Trophoblast cell (in vitro differentiated cells and primary cell): ENCODE data around the gene TACSTD2.

Experiments used
- DNase-seq, 2 donors: peaks; one replicate each; pipeline ENCODE4 v3.0.0-alpha.2; 2016
- H2AFZ ChIP-seq: 2 replicates; pipeline ENCODE4 v1.6.1; 2013; ENCODE audit warnings: low read length, moderate library complexity, mild to moderate bottlenecking; ENCODE audit not compliant: insufficient read depth, poor library complexity
- H2AK5ac ChIP-seq: 2 replicates; pipeline ENCODE4 v1.6.1; 2013; ENCODE audit warnings: mild to moderate bottlenecking, low read length
- H2BK120ac ChIP-seq: 2 replicates; pipeline ENCODE4 v1.6.1; 2013; ENCODE audit warnings: low read length, mild to moderate bottlenecking, moderate library complexity; ENCODE audit not compliant: insufficient read depth, poor library complexity
- H2BK12ac ChIP-seq: 2 replicates; pipeline ENCODE4 v1.6.1; 2013; ENCODE audit warnings: mild to moderate bottlenecking, low read length, moderate library complexity
- H2BK5ac ChIP-seq: 2 replicates; pipeline ENCODE4 v1.6.1; 2013; ENCODE audit warnings: low read length, low read depth, moderate library complexity, mild to moderate bottlenecking; ENCODE audit not compliant: poor library complexity
- H3K14ac ChIP-seq: 2 replicates; pipeline ENCODE4 v1.6.1; 2013; ENCODE audit warnings: mild to moderate bottlenecking, low read length
- H3K18ac ChIP-seq: 2 replicates; pipeline ENCODE4 v1.6.1; 2013; ENCODE audit warnings: mild to moderate bottlenecking, low read length
- H3K23ac ChIP-seq: 2 replicates; pipeline ENCODE4 v1.6.1; 2013; ENCODE audit warnings: low read length
- H3K27ac ChIP-seq: 2 replicates; pipeline ENCODE4 v1.5.1; 2013; ENCODE audit warnings: low read depth, mild to moderate bottlenecking, inconsistent platforms, low read length, moderate library complexity
- H3K27me3 ChIP-seq: 2 replicates; pipeline ENCODE4 v1.6.1; 2013; ENCODE audit warnings: inconsistent platforms, mild to moderate bottlenecking, low read length, moderate library complexity; ENCODE audit not compliant: insufficient read depth
- H3K36me3 ChIP-seq, 2 experiments: 1 replicate in 1 of 2; 2 replicates in 1 of 2; pipeline ENCODE4 v1.6.1; 2013; ENCODE audit warnings: low read length in 2 of 2, mild to moderate bottlenecking in 2 of 2, moderate library complexity in 1 of 2; ENCODE audit not compliant: insufficient read depth in 2 of 2, control insufficient read depth in 1 of 2
- H3K4ac ChIP-seq: 2 replicates; pipeline ENCODE4 v1.6.1; 2013; ENCODE audit warnings: low read depth, mild to moderate bottlenecking, low read length, moderate library complexity
- H3K4me1 ChIP-seq, 2 experiments: 1 replicate in 1 of 2; 2 replicates in 1 of 2; pipeline ENCODE4 v1.6.1; 2013; ENCODE audit warnings: low read length in 2 of 2, mild to moderate bottlenecking in 2 of 2, moderate library complexity in 1 of 2; ENCODE audit not compliant: insufficient read depth in 2 of 2, control insufficient read depth in 1 of 2
- H3K4me2 ChIP-seq: 2 replicates; pipeline ENCODE4 v1.6.1; 2013; ENCODE audit warnings: inconsistent platforms, mild to moderate bottlenecking, low read length, moderate library complexity
- H3K4me3 ChIP-seq: 2 replicates; pipeline ENCODE4 v1.5.1; 2013; ENCODE audit warnings: mild to moderate bottlenecking, low read depth, low read length, inconsistent platforms
- H3K79me1 ChIP-seq: one replicate; pipeline ENCODE4 v1.6.1; 2013; ENCODE audit warnings: low read length
- H3K79me2 ChIP-seq: 2 replicates; pipeline ENCODE4 v1.6.1; 2013; ENCODE audit warnings: low read length, mild to moderate bottlenecking; ENCODE audit not compliant: control insufficient read depth, insufficient read depth, poor library complexity
- H3K9ac ChIP-seq: 2 replicates; pipeline ENCODE4 v1.6.1; 2013; ENCODE audit warnings: mild to moderate bottlenecking, low read length
- H3K9me3 ChIP-seq: 2 replicates; pipeline ENCODE4 v1.6.1; 2013; ENCODE audit warnings: low read depth, mild to moderate bottlenecking, control low read depth, inconsistent platforms, low read length; ENCODE audit not compliant: insufficient read depth
- H4K12ac ChIP-seq: 2 replicates; pipeline ENCODE4 v1.6.1; 2013; ENCODE audit warnings: low read depth, mild to moderate bottlenecking, low read length, moderate library complexity
- H4K8ac ChIP-seq: 2 replicates; pipeline ENCODE4 v1.6.1; 2013; ENCODE audit warnings: low read depth, mild to moderate bottlenecking, low read length, moderate library complexity
- H4K91ac ChIP-seq: one replicate; pipeline ENCODE4 v1.6.1; 2013; ENCODE audit warnings: low read depth, mild to moderate bottlenecking, low read length, moderate library complexity
- WGBS: extraction: QIAGEN DNeasy Blood & Tissue Kit; methylation state at CpG from one replicate; pipeline ENCODE4 v1.1.7; 2013; ENCODE audit warnings: missing lambda C conversion rate; ENCODE audit not compliant: insufficient read length, insufficient coverage; ENCODE audit errors: extremely low coverage; 5-methylcytosine and 5-hydroxymethylcytosine counted together

Gene TACSTD2

DNA sequence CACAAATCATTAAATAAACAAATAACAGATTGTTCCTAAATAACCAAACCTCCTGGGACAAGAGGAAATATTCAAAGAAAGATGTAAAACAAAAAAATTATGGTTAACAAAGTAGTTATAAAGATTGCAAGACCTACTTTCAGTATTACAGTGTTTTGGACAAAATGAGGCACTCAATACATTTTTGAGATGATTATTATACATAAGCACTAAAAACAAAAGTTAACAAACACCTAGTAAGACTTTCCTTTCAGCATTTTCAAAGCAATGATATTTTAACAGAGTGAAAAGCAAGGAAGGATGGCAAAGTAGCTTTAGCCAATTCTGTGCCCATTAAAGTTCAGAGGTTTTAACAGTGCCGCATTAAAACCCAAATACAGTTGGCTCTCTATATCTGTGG, 47.8 kb downstream of the TACSTD2 start:
- DNase-seq: no peak
- Histone ChIP-seq H2BK5ac (no peak overlapping the region), H3K4me2 (no peak overlapping the region)

GRCh38 chr1:58528518-58528917, 48.5 kb downstream of the TACSTD2 start:
- Histone ChIP-seq H3K79me2 (no peaks in the 10 kb centered on the region), H3K36me3 (no peaks in the 10 kb centered on the region), H2BK12ac (no peak overlapping the region), H3K4ac (no peak overlapping the region), H3K23ac (no peak overlapping the region), H3K4me1 (no peaks in the 10 kb centered on the region), H2BK5ac (no peak overlapping the region), H2BK120ac (no peak overlapping the region), H4K12ac (no peak overlapping the region), H3K9me3 (no peaks in the 10 kb centered on the region), H3K79me1 (no peaks in the 10 kb centered on the region), H3K27me3 (no peaks in the 10 kb centered on the region), H3K18ac (no peak overlapping the region), H3K9ac (no peak overlapping the region), H2AFZ (no peak overlapping the region), H3K14ac (no peak overlapping the region), H2AK5ac (no peak overlapping the region), H4K91ac (no peak overlapping the region), H3K27ac (no peak overlapping the region), H3K4me3 (no peak overlapping the region), H4K8ac (no peak overlapping the region), H3K4me2 (no peak overlapping the region)
- no CpG with 5 or more reads among the region's 3 CpGs for WGBS
- DNase-seq: no peak

More for the DNA sequence above, 47.8 kb downstream of the TACSTD2 start:
- Histone ChIP-seq H3K79me2 (no peaks in the 10 kb centered on the region), H3K4me3 (no peak overlapping the region), H3K9me3 (no peaks in the 10 kb centered on the region), H3K4ac (no peak overlapping the region), H4K91ac (no peak overlapping the region), H3K23ac (no peak overlapping the region), H2AFZ (no peak overlapping the region), H3K9ac (no peak overlapping the region), H2AK5ac (no peak overlapping the region), H4K12ac (no peak overlapping the region), H3K27ac (no peak overlapping the region), H4K8ac (no peak overlapping the region), H3K18ac (no peak overlapping the region), H3K14ac (no peak overlapping the region), H3K27me3 (no peaks in the 10 kb centered on the region), H2BK120ac (no peak overlapping the region), H3K36me3 (no peaks in the 10 kb centered on the region), H3K79me1 (no peaks in the 10 kb centered on the region), H2BK12ac (no peak overlapping the region), H3K4me1 (no peaks in the 10 kb centered on the region)
- WGBS: no CpG with 5 or more reads among the region's 1 CpG
